ENCODE measurements around the gene C16orf46.

DNA sequence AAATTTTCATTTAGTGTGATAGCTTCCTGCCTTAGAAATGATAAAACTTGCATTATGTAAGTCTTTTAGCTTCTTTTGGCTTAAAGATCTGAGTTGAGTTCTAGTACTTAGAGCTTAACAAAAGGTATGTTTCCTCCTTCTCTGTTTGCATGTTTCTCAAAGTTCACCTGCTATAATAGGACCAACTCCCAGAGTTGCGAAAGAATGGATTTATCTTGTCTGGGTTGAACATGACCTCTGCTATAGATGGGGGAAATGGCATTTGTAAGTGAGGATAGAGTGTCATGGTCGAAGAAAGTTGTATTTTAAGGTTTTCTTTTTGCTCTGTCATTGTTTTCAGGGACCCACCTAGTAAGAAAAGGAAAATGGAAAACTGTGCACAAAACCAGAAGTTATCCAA is 34.2 kb downstream of the C16orf46 start:
- TF ChIP-seq CTCF (conservative IDR thresholded peaks at IDR 0.05 in 1 of 2, IDR thresholded peaks at IDR 0.05 in 1 of 2; ENCODE audit: low read depth in 1 of 2, low read length in 2 of 2) (no peak), EZH2 (IDR thresholded peaks at IDR 0.05; ENCODE audit: low read length, missing control alignments) (no peak)

Data from fibroblast of lung (primary cell).